HepG2 (cell line): Measurements from ENCODE around the gene DARS2.

ENCODE experiments used
- CTCF ChIP-seq: sonication (generic); formaldehyde crosslinking; IDR thresholded peaks from 2 replicates; pipeline ENCODE4 v1.5.0; 2020; ENCODE audit warnings: mild to moderate bottlenecking, missing genetic modification reagents, moderate library complexity
- HCFC1 ChIP-seq: fragments of 150-350 bp; IDR thresholded peaks from 2 replicates; pipeline ENCODE4 v1.6.1; 2014; ENCODE audit warnings: low read depth, low read length
- ZNF430 ChIP-seq: sonication (generic); formaldehyde crosslinking; IDR thresholded peaks from 2 replicates; pipeline ENCODE4 v1.9.0; 2021; ENCODE audit warnings: mild to moderate bottlenecking, missing genetic modification reagents

GRCh38 chr1:173802961-173803360 lies 21.5 kb upstream of the DARS2 start:
- TF ChIP-seq CTCF (CRISPR knock-in tag), result no peak
- no peak for TF ChIP-seq HCFC1
- TF ChIP-seq ZNF430 (CRISPR knock-in tag), result no peak
